Measurements from ENCODE around the gene PTPRO.
"Not testable (repeated sequence)": the region's sequence is repeated elsewhere in the genome, so short reads cannot be mapped to it uniquely, and the experiment has no call there.

The PTPRO gene

GRCh38 chr12:15602051-15602672, 279.9 kb downstream of the PTPRO start:
- DNase-seq (ENCODE audit: low spot score), result no peak

DNA sequence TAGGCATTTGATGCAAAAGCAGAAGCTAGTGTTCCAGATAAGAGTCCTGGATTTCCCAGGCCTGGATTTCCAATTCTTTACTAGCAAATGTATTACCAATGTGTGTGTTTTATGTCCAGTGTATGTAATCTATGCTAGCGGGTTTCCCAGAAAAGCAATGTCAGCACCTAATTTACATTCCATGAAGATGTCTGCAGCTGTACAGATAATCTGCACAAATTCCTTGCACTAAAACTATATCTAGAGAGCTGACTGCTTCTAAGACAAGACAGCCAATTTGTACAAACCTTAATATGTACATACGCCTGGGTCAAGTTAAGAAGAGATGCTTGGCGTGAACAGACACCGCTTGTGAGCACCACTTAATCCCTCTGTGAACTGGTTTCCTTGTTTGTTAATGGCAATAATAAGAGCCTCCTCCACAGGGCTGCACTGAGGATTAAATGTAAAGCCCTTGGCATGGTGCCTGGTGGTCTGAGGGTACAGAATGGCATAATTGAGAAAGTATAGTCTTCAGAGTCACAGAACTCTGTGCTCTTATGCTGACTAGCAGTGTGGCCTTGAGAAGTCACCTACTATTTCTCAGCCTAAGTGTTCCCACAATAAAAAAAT, 281.3 kb downstream of the PTPRO start:
- DNase-seq (ENCODE audit: low spot score), result no peak

- DNase-seq (ENCODE audit: low spot score), result no peak
Measured at GRCh38 chr12:15605881-15606590, 283.7 kb downstream of the PTPRO start.

- no peak for DNase-seq (ENCODE audit: low spot score)
Measured at GRCh38 chr12:15608406-15608805, 286.1 kb downstream of the PTPRO start.

DNA sequence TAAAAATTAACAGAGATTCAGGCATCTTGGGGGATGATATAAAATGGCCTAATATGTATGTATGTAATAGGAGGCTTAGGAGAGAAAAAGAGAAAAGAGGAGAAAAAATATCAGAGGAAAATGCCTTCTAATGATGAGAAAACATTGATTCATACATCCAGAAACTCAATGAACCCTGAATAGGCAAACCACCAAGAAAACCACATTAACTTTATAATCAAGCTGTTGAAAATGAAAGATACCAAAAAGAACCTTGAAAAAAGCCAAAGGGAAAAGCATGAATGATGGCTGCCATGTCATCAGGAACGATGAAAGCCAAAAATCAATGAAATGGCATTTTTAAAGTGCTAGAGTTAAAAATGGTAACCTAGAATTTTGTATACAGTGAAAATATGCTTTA, 286.6 kb downstream of the PTPRO start:
- no peak for DNase-seq (ENCODE audit: low spot score)

GRCh38 chr12:15613981-15614380, 291.7 kb downstream of the PTPRO start:
- no peak for DNase-seq (ENCODE audit: low spot score)

DNA sequence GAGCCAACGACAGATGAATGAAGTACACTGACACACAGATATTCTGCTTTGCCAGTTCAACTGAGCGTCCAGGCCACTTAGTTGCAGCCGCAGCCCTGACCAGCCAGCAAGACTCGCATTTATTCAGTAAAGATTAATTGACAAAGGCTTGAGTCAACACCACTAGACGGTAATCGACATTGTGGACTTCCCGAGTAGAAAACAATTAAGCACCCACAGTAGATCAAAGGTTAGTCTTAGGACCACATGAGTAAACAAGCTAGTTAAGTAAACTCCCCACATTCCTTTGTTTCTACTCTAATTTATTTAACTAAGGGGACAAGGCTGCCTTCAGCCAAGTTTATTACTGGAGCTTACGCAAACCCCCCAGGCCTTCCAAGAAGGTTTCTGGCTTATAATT, 294.2 kb downstream of the PTPRO start:
- DNase-seq (ENCODE audit: low spot score), result not testable (repeated sequence)

DNA sequence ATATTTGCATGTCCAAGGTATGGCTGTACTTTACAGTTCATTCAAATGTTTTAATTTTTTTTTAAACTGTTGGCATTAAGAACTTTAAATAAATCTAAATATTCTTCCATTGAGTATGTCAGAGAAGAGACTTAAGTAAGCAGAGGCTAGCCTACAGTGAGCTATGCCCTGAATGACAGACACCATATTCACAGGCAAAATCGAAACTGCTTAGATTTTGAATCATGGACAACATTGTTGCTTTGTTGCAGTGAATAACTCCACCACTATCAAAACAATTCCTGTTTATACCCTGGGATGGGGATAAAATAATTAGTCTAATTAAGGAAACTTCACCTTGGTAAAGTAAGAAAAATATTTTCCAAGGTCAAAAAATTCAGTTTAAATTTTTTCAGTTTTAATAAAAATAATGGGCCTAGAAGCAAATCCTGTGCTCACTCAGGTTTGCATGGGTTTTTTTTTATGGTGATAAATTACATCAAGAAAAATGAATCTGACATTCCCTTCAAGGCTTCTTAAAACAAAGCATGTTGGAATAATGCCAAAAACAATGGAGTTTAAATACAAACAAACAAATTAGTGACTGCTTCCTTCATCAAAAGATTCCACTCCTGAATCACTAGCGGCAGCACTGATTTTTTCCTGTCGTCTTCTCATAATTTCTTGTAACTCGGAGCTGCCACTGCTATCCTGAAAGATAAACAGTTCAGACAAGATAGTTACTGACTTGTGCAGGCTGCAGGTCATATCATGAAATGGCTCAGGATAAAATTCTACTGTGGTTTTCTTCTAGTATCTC, 298.6 kb downstream of the PTPRO start:
- no peak for DNase-seq (ENCODE audit: low spot score)

DNA sequence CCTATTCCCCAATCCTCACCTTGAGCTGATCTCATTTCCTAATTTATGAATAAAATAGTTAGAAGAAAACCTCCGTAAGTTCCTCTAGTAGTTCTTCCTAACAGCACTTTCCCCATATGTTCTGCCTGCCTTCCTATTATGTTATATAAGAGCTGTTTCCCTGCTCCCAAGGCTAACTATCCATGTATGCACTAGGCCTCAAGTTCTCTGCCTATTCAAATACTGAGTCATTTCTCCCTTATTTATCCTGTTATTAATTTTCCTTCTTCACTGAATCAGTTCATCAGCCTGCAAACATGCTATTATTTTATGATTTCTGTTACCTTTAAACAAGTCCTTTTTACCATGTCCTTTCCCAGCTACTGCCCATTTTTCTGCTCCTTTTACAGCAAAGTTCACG, 302.8 kb downstream of the PTPRO start:
- DNase-seq (ENCODE audit: low spot score), result no peak

- no peak for DNase-seq (ENCODE audit: low spot score)
Measured at GRCh38 chr12:15627995-15628945, 306.0 kb downstream of the PTPRO start.

DNA sequence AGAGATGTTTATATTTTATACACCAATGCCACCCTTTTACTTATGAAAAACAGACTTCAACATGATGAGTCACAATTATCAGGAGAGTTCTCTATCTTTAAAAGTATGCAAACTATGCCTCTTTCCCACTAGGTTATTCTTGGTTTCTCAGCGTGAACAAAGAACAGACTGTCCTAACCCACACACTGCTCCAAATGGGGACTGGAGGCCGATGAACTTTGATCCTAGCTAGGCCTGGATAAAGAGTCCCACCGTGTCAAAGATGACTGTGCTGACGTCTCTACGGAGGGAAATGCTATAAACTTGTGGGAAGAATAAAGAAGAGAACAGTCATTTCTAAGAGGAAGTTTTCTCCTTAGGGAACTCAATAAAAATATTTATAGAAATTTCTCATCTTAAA, 306.8 kb downstream of the PTPRO start:
- no peak for DNase-seq (ENCODE audit: low spot score)

DNA sequence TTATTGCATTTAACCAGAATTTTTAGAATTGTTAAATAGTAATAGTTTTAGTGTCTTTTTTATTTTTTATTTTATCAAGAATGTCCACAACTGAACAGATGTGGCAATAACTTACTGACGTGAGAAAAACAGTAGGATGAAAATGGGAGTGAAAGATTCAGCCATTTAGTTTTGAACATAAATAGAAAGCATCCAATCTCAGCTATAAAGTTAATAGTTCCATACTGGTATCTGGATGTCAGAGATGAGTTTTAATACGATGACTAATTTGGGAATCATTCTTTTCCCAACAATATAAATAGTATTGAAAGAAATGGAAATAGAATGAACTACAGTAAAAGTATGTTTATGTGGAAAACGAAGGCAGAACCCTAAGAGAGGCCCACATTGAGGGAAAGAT, 307.5 kb downstream of the PTPRO start:
- no peak for DNase-seq (ENCODE audit: low spot score)

GRCh38 chr12:15631007-15631715, 308.9 kb downstream of the PTPRO start:
- no peak for DNase-seq (ENCODE audit: low spot score)

GRCh38 chr12:15632708-15633107, 310.4 kb downstream of the PTPRO start:
- DNase-seq (ENCODE audit: low spot score), result no peak

DNA sequence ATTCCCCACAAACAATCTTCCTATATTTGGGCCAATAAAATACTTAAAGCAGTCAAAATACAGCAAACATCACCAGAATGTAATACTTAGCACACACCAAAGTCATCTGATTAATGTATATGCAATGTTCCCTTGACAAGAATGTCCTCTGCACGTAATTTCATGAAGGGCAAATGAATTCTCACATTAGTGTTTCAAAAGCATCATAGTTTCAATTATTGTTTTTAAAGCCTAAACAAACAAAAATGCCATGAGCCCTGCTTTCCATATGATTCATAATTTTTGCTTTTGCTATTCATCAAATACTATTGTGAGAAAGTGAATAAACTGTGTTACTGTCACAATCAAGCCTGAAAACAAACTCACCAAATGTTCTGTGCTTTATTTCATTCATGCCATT, 310.9 kb downstream of the PTPRO start:
- DNase-seq (ENCODE audit: low spot score), result no peak

GRCh38 chr12:15634010-15634683, 311.8 kb downstream of the PTPRO start:
- no peak for DNase-seq (ENCODE audit: low spot score)

DNA sequence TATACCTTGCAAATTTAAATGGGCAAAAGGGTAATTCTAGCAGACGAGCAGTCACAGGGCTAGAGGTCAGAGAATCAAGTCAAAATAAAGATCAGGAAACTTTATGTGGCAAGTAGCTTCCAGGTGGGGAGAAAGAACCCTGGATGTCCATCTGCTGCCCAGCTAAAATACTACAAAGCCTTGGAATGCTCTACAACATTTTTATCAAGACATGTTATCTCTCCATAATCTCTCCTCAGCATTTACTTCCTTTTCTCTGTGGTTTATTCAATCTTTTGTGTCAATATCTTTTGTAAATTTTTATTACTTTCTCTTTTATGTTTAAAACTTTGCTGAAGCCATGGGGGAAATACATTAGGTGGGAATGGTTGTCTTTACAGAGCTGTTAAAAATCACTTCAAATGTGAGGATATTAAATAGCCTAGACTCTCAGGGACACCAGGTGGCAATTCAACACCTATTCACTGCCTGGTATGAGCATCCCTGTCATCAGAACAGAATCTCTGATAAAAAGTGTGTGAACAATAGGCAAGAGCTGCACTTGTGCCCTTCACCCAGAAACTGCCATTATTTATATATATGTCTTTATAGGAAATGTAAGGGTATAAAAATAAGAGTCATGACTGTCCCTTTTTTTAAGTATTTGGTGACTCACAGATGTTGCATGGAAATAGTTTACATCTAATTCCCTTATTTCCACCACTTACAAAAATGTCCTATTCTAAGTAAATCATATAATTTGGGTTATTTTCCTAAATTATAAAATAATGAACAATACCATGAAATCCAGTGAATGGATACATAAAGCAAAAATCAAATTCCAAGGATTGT, 314.0 kb downstream of the PTPRO start:
- no peak for DNase-seq (ENCODE audit: low spot score)

DNA sequence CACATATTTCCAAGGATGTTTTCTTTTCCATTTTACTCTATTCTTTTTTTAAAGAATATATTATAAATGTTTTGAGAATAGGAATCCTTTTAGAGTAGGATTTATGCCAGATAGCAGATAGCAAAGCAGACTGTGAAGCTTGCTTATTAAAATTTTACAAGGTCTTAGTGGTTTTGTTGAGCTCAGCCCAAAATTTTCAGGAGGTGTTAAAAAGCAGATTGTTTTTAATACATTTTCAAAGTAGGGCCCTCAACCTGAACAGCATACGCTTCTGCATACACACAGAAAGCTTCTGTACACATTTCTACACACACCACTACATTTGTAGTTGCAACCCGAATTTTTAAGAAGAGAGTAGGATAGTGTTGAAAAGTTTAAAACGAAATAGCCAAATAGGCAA, 315.9 kb downstream of the PTPRO start:
- DNase-seq (ENCODE audit: low spot score), result no peak

DNA sequence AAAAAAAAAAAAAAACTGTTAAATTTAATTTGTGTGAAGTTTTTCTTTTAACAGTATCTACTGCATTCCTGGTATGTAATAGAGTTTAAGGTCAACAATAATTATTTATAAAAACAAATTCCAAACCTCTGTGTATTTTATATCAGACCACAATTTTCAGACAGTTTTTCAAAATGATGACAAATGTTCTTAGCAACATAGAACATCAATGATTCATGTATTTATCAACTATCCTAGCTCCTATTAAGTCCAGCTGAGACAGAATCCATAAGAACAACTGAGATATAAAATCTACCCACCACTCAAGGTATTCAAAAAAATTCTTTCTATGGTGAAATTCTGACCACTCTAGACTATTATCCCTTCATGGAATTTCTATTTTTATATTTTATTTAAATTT, 322.4 kb downstream of the PTPRO start:
- no peak for DNase-seq (ENCODE audit: low spot score)

All from CD4-positive, alpha-beta T cell treated with Interleukin-6 at 100 ng/mL for 8 hours (primary cell).